ENCODE results near the gene CDH3. TPM values are rescaled to one million over a fixed set of nuclear protein-coding genes. Genes with fewer than 3 reads are reported as not detected.

The CDH3 gene
- total RNA-seq, 4 donors from 2014 or later: 1.2 to 15.9 (median 2.5) TPM

DNA sequence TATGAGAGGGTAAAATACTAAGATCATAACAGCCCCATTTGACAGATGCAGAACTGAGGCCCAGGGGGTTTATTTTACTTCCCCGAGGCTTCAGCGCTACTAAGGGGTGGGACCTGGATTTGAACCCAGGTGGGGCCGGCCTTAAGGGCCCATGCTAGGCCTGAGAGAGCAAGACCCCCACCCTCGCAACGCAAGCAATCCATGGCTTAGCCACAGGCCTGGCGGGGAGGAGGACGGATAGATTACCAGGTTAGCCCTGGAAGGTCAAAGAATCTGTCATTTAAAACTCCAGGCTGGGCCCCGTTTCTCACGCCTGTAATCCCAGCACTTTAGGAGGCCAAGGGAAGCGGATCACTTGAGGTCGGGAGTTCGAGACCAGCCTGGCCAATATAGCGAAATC lies 1.9 kb upstream of the CDH3 start:
- Histone ChIP-seq H3K9me3 (no peaks in the 10 kb centered on the region), H3K27me3 (peaks cover 0 to 63% of the 10 kb centered on the region in 2 donors), H3K36me3 (no peaks in the 10 kb centered on the region), H3K4me1 (peaks cover 0 to 37% (median 10%) of the 10 kb centered on the region in 4 donors), H3K27ac (no peak overlapping the region), H3K4me3 (no peak overlapping the region)
- TF ChIP-seq EP300 (IDR thresholded peaks at IDR 0.05): no peak
- TF ChIP-seq, protein P1, sequence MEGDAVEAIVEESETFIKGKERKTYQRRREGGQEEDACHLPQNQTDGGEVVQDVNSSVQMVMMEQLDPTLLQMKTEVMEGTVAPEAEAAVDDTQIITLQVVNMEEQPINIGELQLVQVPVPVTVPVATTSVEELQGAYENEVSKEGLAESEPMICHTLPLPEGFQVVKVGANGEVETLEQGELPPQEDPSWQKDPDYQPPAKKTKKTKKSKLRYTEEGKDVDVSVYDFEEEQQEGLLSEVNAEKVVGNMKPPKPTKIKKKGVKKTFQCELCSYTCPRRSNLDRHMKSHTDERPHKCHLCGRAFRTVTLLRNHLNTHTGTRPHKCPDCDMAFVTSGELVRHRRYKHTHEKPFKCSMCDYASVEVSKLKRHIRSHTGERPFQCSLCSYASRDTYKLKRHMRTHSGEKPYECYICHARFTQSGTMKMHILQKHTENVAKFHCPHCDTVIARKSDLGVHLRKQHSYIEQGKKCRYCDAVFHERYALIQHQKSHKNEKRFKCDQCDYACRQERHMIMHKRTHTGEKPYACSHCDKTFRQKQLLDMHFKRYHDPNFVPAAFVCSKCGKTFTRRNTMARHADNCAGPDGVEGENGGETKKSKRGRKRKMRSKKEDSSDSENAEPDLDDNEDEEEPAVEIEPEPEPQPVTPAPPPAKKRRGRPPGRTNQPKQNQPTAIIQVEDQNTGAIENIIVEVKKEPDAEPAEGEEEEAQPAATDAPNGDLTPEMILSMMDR (IDR thresholded peaks at IDR 0.05): no peak
- TF ChIP-seq POLR2A (IDR thresholded peaks at IDR 0.05): no peak
- no peak for DNase-seq (ENCODE audit: low spot score in 2 of 2)
- 83 to 86% methylated on average over 13 of the region's 13 CpGs for WGBS, 2 donors

DNA sequence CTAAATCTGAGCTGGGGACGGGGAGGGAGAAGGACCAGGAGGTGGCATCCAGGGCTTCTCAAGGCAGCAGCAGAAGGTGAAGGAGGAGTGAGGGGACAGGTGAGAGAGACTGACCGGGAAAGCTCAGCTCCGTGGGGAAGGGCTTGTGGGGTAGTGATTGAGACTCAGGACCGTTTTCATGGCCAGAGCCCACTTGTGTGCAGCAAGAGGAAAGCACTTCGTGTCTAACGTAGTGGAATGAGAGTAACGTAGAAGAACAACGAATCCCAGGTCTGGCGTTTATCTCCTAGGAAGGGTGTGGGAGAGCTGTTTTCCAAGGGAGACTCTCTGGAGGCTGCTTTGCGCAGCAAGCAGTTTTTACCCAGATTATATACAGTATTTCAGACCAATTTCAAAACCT lies 1.3 kb upstream of the CDH3 start:
- peaks cover 0 to 37% (median 10%) of the 10 kb centered on the region in 4 donors for H3K4me1 ChIP-seq
- no peak overlapping the region for H3K27ac ChIP-seq
- peaks cover 0 to 69% of the 10 kb centered on the region in 2 donors for H3K27me3 ChIP-seq
- 34 to 36% methylated on average over 10 of the region's 10 CpGs for WGBS, 2 donors
- TF ChIP-seq EP300 (IDR thresholded peaks at IDR 0.05) (no peak), POLR2A (IDR thresholded peaks at IDR 0.05) (no peak)
- TF ChIP-seq, protein P1 (IDR thresholded peaks at IDR 0.05): no peak
- H3K36me3 ChIP-seq: no peaks in the 10 kb centered on the region
- H3K9me3 ChIP-seq: no peaks in the 10 kb centered on the region
- DNase-seq (ENCODE audit: low spot score in 2 of 2): no peak
- H3K4me3 ChIP-seq: no peak overlapping the region

DNA sequence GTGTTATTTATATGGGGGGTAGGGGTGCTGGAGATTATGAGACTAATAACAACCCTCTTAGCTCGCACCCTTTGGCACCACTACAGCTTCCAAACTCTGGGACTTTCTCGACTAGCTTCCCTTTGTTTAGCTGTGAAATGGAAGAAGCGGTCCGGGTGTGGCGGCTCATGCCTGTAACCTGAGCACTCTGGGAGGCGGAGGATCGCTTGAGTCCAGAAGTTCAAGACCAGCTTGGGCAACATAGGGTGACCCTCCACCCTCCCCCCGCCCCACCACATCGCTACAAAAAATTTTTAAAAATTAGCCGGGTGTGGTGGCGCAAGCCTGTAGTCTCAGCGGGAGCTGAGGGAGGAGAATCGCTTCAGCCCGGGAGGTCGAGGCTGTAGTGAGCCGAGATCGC lies 814 bp upstream of the CDH3 start:
- 8 to 10% methylated on average over 17 of the region's 17 CpGs for WGBS, 2 donors
- TF ChIP-seq, protein P1 (IDR thresholded peaks at IDR 0.05): no peak
- TF ChIP-seq POLR2A (IDR thresholded peaks at IDR 0.05): no peak
- TF ChIP-seq EP300 (IDR thresholded peaks at IDR 0.05): no peak

DNA sequence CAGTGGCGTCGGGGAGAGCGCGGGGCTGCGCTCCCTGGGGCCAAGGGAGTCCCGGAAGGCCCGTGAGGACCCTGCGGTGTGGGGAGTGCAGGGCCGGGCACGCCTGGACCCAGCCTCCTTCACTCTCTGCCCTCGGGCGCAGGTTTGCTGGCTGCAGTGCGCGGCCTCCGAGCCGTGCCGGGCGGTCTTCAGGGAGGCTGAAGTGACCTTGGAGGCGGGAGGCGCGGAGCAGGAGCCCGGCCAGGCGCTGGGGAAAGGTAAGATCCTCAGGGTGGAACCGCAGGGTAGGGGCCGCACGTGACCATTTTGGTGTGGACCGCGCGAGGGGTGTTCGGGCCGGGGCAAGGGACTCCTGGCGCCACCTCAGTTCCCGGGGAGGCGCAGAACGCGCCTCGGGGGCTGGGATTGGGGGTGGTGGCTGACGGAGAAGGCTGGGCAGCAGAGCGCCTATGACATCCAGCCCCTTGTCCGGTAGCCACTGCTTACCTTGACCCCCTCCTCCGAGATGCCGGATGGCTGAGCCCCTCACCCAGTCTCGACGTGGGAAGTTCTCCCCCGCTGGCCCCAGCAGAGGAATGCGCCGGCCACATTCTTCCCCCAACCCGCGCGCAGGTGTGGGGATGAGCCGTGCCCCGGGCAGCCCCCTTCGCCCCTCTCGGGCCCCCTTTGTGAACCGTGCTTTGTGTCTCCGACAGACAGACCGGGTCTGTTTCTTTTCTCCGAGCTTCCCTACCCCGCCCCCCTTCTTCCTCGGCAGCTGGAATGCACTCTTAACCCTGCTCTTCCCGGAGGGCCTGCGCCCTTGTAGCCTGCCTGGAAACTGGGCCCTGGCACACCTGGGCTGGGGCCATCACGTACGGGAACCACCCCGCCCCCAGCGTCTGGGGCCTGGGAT lies 631 bp downstream of the CDH3 start:
- Histone ChIP-seq H3K4me1 (peaks cover 0 to 37% (median 10%) of the 10 kb centered on the region in 4 donors), H3K9me3 (no peaks in the 10 kb centered on the region), H3K27ac (no peak overlapping the region), H3K36me3 (no peaks in the 10 kb centered on the region), H3K27me3 (peaks cover 0 to 77% of the 10 kb centered on the region in 2 donors), H3K4me3 (peak overlapping the region; percentile 7 to 40 (median 18))
- 1 to 4% methylated on average over 39 to 56 of the region's 66 CpGs for WGBS, 2 donors
- DNase-seq (ENCODE audit: low spot score in 2 of 2): no peak
- TF ChIP-seq EP300 (IDR thresholded peaks at IDR 0.05) (no peak), POLR2A (IDR thresholded peaks at IDR 0.05) (no peak)
- TF ChIP-seq, protein P1 (IDR thresholded peaks at IDR 0.05): no peak

More for the DNA sequence above, 814 bp upstream of the CDH3 start:
- Histone ChIP-seq H3K27ac (no peak overlapping the region), H3K27me3 (peaks cover 0 to 74% of the 10 kb centered on the region in 2 donors), H3K9me3 (no peaks in the 10 kb centered on the region), H3K4me3 (peak overlapping the region in 2 of 4 donors; percentile 11 to 40), H3K36me3 (no peaks in the 10 kb centered on the region), H3K4me1 (peaks cover 0 to 37% (median 10%) of the 10 kb centered on the region in 4 donors)
- DNase-seq (ENCODE audit: low spot score in 2 of 2): no peak

Measured in tibial nerve (tissue), 4 donors.